ENCODE data around the gene ULK4. TPM values are rescaled to one million over a fixed set of nuclear protein-coding genes. Genes with fewer than 3 reads are reported as not detected.
A peak's percentile ranks its signal among the peaks of the same experiment; 100 is the strongest.

Gene ULK4
- polyA plus RNA-seq, 1 of the 3 experiments (the other 2 are of a cell fraction), result 6.2 TPM

DNA sequence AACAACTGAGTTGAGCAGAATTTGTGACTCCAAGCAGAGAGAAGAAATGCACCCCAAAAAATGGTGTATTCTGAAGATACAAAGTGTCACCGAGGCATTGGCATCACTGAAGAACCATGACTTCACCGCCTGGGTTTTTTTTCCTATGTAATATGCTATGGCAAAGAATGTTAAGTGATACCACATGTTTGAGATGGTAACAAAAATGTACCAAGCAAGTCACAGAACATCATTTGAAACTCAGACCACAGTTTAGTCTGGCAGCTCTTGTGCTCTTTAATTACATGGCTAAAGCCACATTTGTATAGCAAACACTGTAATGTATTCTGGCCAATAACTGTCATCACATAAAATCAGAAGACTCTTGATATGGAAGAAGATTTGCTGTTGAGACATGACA, 323.5 kb downstream of the ULK4 start:
- Histone ChIP-seq H3K27me3 (ENCODE audit: insufficient read depth) (no peaks in the 10 kb centered on the region), H3K4me1 (ENCODE audit: control insufficient read depth in 1 of 2, insufficient read depth in 2 of 2, low read depth in 1 of 2, low read length in 1 of 2) (peaks cover 0 to 7% of the 10 kb centered on the region in 2 experiments; a peak in 2 of 4 replicates), H3F3A (replicated peaks; ENCODE audit: insufficient read depth) (no peaks in the 10 kb centered on the region), H3K9ac (no peak overlapping the region), H2AFZ (ENCODE audit: low read depth) (no peak overlapping the region), H3K79me2 (ENCODE audit: insufficient read depth) (no peaks in the 10 kb centered on the region), H3K27ac (ENCODE audit: low read depth in 2 of 2, low read length in 1 of 2) (no peak overlapping the region), H3K36me3 (replicated peaks in 1 of 2; ENCODE audit: control insufficient read depth in 1 of 2, insufficient read depth in 2 of 2, low read length in 1 of 2) (no peaks in the 10 kb centered on the region), H4K20me1 (ENCODE audit: insufficient read depth) (no peaks in the 10 kb centered on the region), H3K9me3 (no peaks in the 10 kb centered on the region), H3K4me2 (no peak overlapping the region), H3K4me3 (ENCODE audit: low read depth in 2 of 2, low read length in 1 of 2) (no peak overlapping the region), H3K9me2 (no peaks in the 10 kb centered on the region)
- no peak for DNase-seq
- TF ChIP-seq RAD21 (IDR thresholded peaks at IDR 0.05; ENCODE audit: low read length) (no peak), YY1 (IDR thresholded peaks at IDR 0.05; ENCODE audit: low read depth) (no peak), RXRA (IDR thresholded peaks at IDR 0.05; ENCODE audit: borderline replicate concordance, low read depth) (no peak), USF1 (IDR thresholded peaks at IDR 0.05; ENCODE audit: borderline replicate concordance, low read depth) (no peak), ELF1 (IDR thresholded peaks at IDR 0.05) (no peak), NRF1 (IDR thresholded peaks at IDR 0.05; ENCODE audit: low read depth, low read length) (no peak), TCF12 (IDR thresholded peaks at IDR 0.05) (no peak), FOXJ3 (CRISPR knock-in tag; IDR thresholded peaks at IDR 0.05) (no peak), EZH2phosphoT487 (IDR thresholded peaks at IDR 0.05; ENCODE audit: borderline replicate concordance, low read depth) (no peak), MEF2A (IDR thresholded peaks at IDR 0.05; ENCODE audit: borderline replicate concordance, low read depth) (no peak), EP300 (IDR thresholded peaks at IDR 0.05; ENCODE audit: borderline replicate concordance in 1 of 2, low read depth in 1 of 2, low read length in 1 of 2) (no peak), RCOR1 (IDR thresholded peaks at IDR 0.05; ENCODE audit: low read length) (no peak), FOXM1 (IDR thresholded peaks at IDR 0.05; ENCODE audit: low read depth) (no peak)
- TF ChIP-seq, protein P1, sequence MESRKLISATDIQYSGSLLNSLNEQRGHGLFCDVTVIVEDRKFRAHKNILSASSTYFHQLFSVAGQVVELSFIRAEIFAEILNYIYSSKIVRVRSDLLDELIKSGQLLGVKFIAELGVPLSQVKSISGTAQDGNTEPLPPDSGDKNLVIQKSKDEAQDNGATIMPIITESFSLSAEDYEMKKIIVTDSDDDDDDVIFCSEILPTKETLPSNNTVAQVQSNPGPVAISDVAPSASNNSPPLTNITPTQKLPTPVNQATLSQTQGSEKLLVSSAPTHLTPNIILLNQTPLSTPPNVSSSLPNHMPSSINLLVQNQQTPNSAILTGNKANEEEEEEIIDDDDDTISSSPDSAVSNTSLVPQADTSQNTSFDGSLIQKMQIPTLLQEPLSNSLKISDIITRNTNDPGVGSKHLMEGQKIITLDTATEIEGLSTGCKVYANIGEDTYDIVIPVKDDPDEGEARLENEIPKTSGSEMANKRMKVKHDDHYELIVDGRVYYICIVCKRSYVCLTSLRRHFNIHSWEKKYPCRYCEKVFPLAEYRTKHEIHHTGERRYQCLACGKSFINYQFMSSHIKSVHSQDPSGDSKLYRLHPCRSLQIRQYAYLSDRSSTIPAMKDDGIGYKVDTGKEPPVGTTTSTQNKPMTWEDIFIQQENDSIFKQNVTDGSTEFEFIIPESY (IDR thresholded peaks at IDR 0.05; ENCODE audit: borderline replicate concordance, low read depth), result no peak
- 78% methylated on average over 2 of the region's 2 CpGs for WGBS (ENCODE audit: low lambda C conversion rate)
- ChIA-PET POLR2A (no interaction called here), CTCF (no interaction called here)

DNA sequence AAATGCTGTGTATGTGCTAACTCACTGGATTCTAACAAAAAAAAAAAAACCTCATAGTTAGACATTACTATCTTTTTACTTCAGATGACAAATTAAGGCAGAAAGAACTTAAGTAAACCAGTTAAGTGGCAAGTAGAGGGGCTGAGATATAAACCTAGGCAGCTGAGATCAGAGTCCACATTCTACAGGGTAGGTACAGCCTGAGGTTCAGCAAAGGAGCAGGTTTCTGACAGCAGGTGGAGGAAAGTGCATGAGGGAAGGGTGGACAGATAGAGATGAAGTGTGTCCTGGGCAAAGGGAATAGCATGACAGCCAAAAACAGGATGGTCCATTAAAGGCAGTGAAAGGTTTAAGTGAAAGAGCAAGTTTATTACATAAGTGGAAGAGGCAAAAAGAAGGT, 329.2 kb downstream of the ULK4 start:
- TF ChIP-seq TCF12 (IDR thresholded peaks at IDR 0.05), result no peak
- TF ChIP-seq JUND (IDR thresholded peaks at IDR 0.05), result no peak
- TF ChIP-seq, protein P2, sequence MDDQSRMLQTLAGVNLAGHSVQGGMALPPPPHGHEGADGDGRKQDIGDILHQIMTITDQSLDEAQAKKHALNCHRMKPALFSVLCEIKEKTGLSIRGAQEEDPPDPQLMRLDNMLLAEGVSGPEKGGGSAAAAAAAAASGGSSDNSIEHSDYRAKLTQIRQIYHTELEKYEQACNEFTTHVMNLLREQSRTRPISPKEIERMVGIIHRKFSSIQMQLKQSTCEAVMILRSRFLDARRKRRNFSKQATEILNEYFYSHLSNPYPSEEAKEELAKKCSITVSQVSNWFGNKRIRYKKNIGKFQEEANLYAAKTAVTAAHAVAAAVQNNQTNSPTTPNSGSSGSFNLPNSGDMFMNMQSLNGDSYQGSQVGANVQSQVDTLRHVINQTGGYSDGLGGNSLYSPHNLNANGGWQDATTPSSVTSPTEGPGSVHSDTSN (IDR thresholded peaks at IDR 0.05), result no peak
- TF ChIP-seq SIN3A (IDR thresholded peaks at IDR 0.05; ENCODE audit: borderline replicate concordance, low read depth, low read length), result no peak
- TF ChIP-seq EZH2phosphoT487 (IDR thresholded peaks at IDR 0.05; ENCODE audit: borderline replicate concordance, low read depth), result no peak
- no peak for TF ChIP-seq GABPA (IDR thresholded peaks at IDR 0.05; ENCODE audit: low read depth)
- no peak for TF ChIP-seq TEAD4 (IDR thresholded peaks at IDR 0.05; ENCODE audit: borderline replicate concordance, insufficient read depth)
- no peak for TF ChIP-seq YY1 (IDR thresholded peaks at IDR 0.05; ENCODE audit: low read depth)
- TF ChIP-seq RXRA (IDR thresholded peaks at IDR 0.05; ENCODE audit: borderline replicate concordance, low read depth), result no peak
- no peak for TF ChIP-seq RAD21 (IDR thresholded peaks at IDR 0.05; ENCODE audit: low read length)
- no peak for TF ChIP-seq FOXM1 (IDR thresholded peaks at IDR 0.05; ENCODE audit: low read depth)
- H3K4me1 ChIP-seq (ENCODE audit: control insufficient read depth in 1 of 2, insufficient read depth in 2 of 2, low read depth in 1 of 2, low read length in 1 of 2), result peaks cover 0 to 12% of the 10 kb centered on the region in 2 experiments; a peak in 1 of 4 replicates
- no peaks in the 10 kb centered on the region for H3K9me2 ChIP-seq
- no peaks in the 10 kb centered on the region for H3K79me2 ChIP-seq (ENCODE audit: insufficient read depth)
- ChIA-PET CTCF (interaction anchor here (0.7 kb wide), 1 partner anchor 211 kb away, joined by 3 read pairs; no protein-coding TSS in a partner anchor), POLR2A (no interaction called here)
- H3K27ac ChIP-seq (ENCODE audit: low read depth in 2 of 2, low read length in 1 of 2), result peak overlapping the region in 1 of 2 experiments; percentile 39; a peak in 1 of 4 replicates
- H2AFZ ChIP-seq (ENCODE audit: low read depth), result no peak overlapping the region
- no peaks in the 10 kb centered on the region for H3F3A ChIP-seq (replicated peaks; ENCODE audit: insufficient read depth)
- H3K4me2 ChIP-seq, result no peak overlapping the region
- H4K20me1 ChIP-seq (ENCODE audit: insufficient read depth), result no peaks in the 10 kb centered on the region
- H3K9me3 ChIP-seq, result no peaks in the 10 kb centered on the region
- DNase-seq, result no peak
- H3K9ac ChIP-seq, result no peak overlapping the region
- no peaks in the 10 kb centered on the region for H3K36me3 ChIP-seq (replicated peaks in 1 of 2; ENCODE audit: control insufficient read depth in 1 of 2, insufficient read depth in 2 of 2, low read length in 1 of 2)
- H3K27me3 ChIP-seq (ENCODE audit: insufficient read depth), result no peaks in the 10 kb centered on the region
- H3K4me3 ChIP-seq (ENCODE audit: low read depth in 2 of 2, low read length in 1 of 2), result no peak overlapping the region
